IMR-90 (cell line): Measurements from ENCODE around the gene KRTAP9-3. TPM values are rescaled to one million over a fixed set of nuclear protein-coding genes. Genes with fewer than 3 reads are reported as not detected.

ENCODE experiments used
- ATAC-seq: fragments of 200-7000 bp; cut with Tn5 transposase; 2 replicates; pipeline ENCODE4 v1.9.1; 2020; ENCODE audit warnings: low read depth, mild to moderate bottlenecking, moderate library complexity
- BruUV-seq: library from RNA; stranded (reverse); fragments of 400-500 nt; replicated peaks from 2 replicates; lab custom pipeline; 2021; lab: Mats Ljungman, UMichigan
- CTCF ChIA-PET: fragments of 300-600 bp; formaldehyde crosslinking; extraction: SDS; loops from one replicate; lab custom pipeline; 2021; ENCODE audit warnings: antibody characterized with exemption; lab: Yijun Ruan, JAX
- POLR2A ChIA-PET: fragments of 300-600 bp; sonication (Branson Sonifier 250); formaldehyde crosslinking; loops from one replicate; lab custom pipeline; 2022; ENCODE audit warnings: antibody characterized with exemption; ENCODE audit not compliant: unreplicated experiment; lab: Charles Lee
- DNase-seq: peaks from one replicate; pipeline ENCODE4 v3.0.0; 2013
- H2AFZ ChIP-seq: replicated peaks from 2 replicates; pipeline ENCODE3; 2013; ENCODE audit warnings: low read length, mild to moderate bottlenecking; ENCODE audit not compliant: poor library complexity
- H2AK5ac ChIP-seq: 2 replicates; pipeline ENCODE4 v1.6.1; 2013; ENCODE audit warnings: low read depth, low read length, inconsistent platforms
- H2AK9ac ChIP-seq: replicated peaks from 2 replicates; pipeline ENCODE3; 2013; ENCODE audit warnings: mild to moderate bottlenecking, low read depth, low read length, moderate library complexity; ENCODE audit not compliant: poor library complexity
- H2BK120ac ChIP-seq: 2 replicates; pipeline ENCODE4 v1.6.1; 2013; ENCODE audit warnings: low read depth, low read length, inconsistent platforms
- H2BK15ac ChIP-seq: 3 replicates; pipeline ENCODE4 v1.6.1; 2013; ENCODE audit warnings: low read depth, low read length, inconsistent platforms
- H2BK20ac ChIP-seq: 2 replicates; pipeline ENCODE4 v1.6.1; 2013; ENCODE audit warnings: low read depth, mild to moderate bottlenecking, inconsistent platforms, low read length, moderate library complexity
- H2BK5ac ChIP-seq: 2 replicates; pipeline ENCODE4 v1.6.1; 2013; ENCODE audit warnings: mild to moderate bottlenecking, low read depth, low read length, inconsistent platforms; ENCODE audit not compliant: poor library complexity, severe bottlenecking
- H3K14ac ChIP-seq: replicated peaks from 2 replicates; pipeline ENCODE4 v1.6.1; 2013; ENCODE audit warnings: low read depth, low read length, inconsistent platforms
- H3K18ac ChIP-seq: 2 replicates; pipeline ENCODE4 v1.6.1; 2013; ENCODE audit warnings: low read depth, low read length, control low read depth
- H3K23ac ChIP-seq: 2 replicates; pipeline ENCODE4 v1.6.1; 2013; ENCODE audit warnings: low read depth, low read length, inconsistent platforms
- H3K27ac ChIP-seq: 2 replicates; pipeline ENCODE4 v1.5.1; 2013; ENCODE audit warnings: mild to moderate bottlenecking, control low read depth, low read length; ENCODE audit not compliant: insufficient read depth
- H3K27me3 ChIP-seq: 2 replicates; pipeline ENCODE4 v1.6.1; 2013; ENCODE audit warnings: low read length; ENCODE audit not compliant: control insufficient read depth, insufficient read depth
- H3K36me3 ChIP-seq: 2 replicates; pipeline ENCODE4 v1.6.1; 2013; ENCODE audit warnings: low read length, mixed read lengths; ENCODE audit not compliant: control insufficient read depth, insufficient read depth
- H3K4ac ChIP-seq: 2 replicates; pipeline ENCODE4 v1.6.1; 2013; ENCODE audit warnings: low read depth, low read length, inconsistent platforms
- H3K4me1 ChIP-seq: 2 replicates; pipeline ENCODE4 v1.6.1; 2013; ENCODE audit warnings: low read length, mixed read lengths; ENCODE audit not compliant: control insufficient read depth, insufficient read depth
- H3K4me2 ChIP-seq: 2 replicates; pipeline ENCODE4 v1.6.1; 2013; ENCODE audit warnings: low read depth, mild to moderate bottlenecking, control low read depth, low read length, moderate library complexity
- H3K4me3 ChIP-seq: 2 replicates; pipeline ENCODE4 v1.5.1; 2013; ENCODE audit warnings: low read depth, mild to moderate bottlenecking, control low read depth, low read length, moderate library complexity; ENCODE audit not compliant: insufficient read depth
- H3K56ac ChIP-seq: 2 replicates; pipeline ENCODE4 v1.6.1; 2013; ENCODE audit warnings: low read length, inconsistent platforms; ENCODE audit not compliant: insufficient read depth; ENCODE audit errors: extremely low read depth
- H3K79me1 ChIP-seq, 2 experiments: 2 replicates each; pipeline ENCODE4 v1.6.1; 2013; ENCODE audit warnings: low read length in 2 of 2, inconsistent platforms in 1 of 2, low read depth in 1 of 2
- H3K9ac ChIP-seq: 2 replicates; pipeline ENCODE4 v1.6.1; 2013; ENCODE audit warnings: low read depth, low read length, control low read depth
- H3K9me1 ChIP-seq: 2 replicates; pipeline ENCODE4 v1.6.1; 2013; ENCODE audit warnings: low read length, inconsistent platforms; ENCODE audit not compliant: insufficient read depth
- H3K9me3 ChIP-seq: 2 replicates; pipeline ENCODE4 v1.6.1; 2013; ENCODE audit warnings: low read length; ENCODE audit not compliant: control insufficient read depth, insufficient read depth
- H4K20me1 ChIP-seq: 2 replicates; pipeline ENCODE4 v1.6.1; 2013; ENCODE audit warnings: low read length, inconsistent platforms; ENCODE audit not compliant: insufficient read depth
- H4K5ac ChIP-seq: 2 replicates; pipeline ENCODE4 v1.6.1; 2013; ENCODE audit warnings: mild to moderate bottlenecking, low read depth, low read length, control low read depth
- H4K8ac ChIP-seq, 2 experiments: 2 replicates each; pipeline ENCODE4 v1.6.1; 2013; ENCODE audit warnings: low read depth in 2 of 2, low read length in 2 of 2, control low read depth in 1 of 2, inconsistent platforms in 1 of 2
- H4K91ac ChIP-seq: 2 replicates; pipeline ENCODE4 v1.6.1; 2013; ENCODE audit warnings: low read depth, low read length, inconsistent platforms; ENCODE audit not compliant: insufficient read depth
- BHLHE40 ChIP-seq: fragments of 150-350 bp; IDR thresholded peaks from 2 replicates; pipeline ENCODE4 v1.6.1; 2016; ENCODE audit warnings: mild to moderate bottlenecking, low read depth, low read length
- CHD1 ChIP-seq: IDR thresholded peaks from 2 replicates; pipeline ENCODE4 v1.6.1; 2012; ENCODE audit warnings: low read depth, low read length, improper control_type of control experiment
- FOS ChIP-seq: fragments of 150-350 bp; IDR thresholded peaks from 2 replicates; pipeline ENCODE4 v1.6.1; 2016; ENCODE audit warnings: low read depth, low read length
- MAFK ChIP-seq: IDR thresholded peaks from 2 replicates; pipeline ENCODE4 v1.6.1; 2012; ENCODE audit warnings: low read depth, low read length, improper control_type of control experiment
- MAZ ChIP-seq: IDR thresholded peaks from 2 replicates; pipeline ENCODE4 v1.6.1; 2012; ENCODE audit warnings: low read depth, mild to moderate bottlenecking, low read length, improper control_type of control experiment, moderate library complexity, borderline replicate concordance
- NFE2L2 ChIP-seq: fragments of 150-350 bp; IDR thresholded peaks from 2 replicates; pipeline ENCODE4 v1.6.1; 2016; ENCODE audit warnings: low read depth, mild to moderate bottlenecking, low read length
- POLR2A ChIP-seq: IDR thresholded peaks from 2 replicates; pipeline ENCODE4 v1.6.1; 2012; ENCODE audit warnings: mild to moderate bottlenecking, low read depth, low read length
- RCOR1 ChIP-seq: IDR thresholded peaks from 2 replicates; pipeline ENCODE4 v1.6.1; 2012; ENCODE audit warnings: mild to moderate bottlenecking, low read length, improper control_type of control experiment; ENCODE audit not compliant: insufficient replicate concordance
- USF2 ChIP-seq: fragments of 150-350 bp; IDR thresholded peaks from 2 replicates; pipeline ENCODE4 v1.6.1; 2017; ENCODE audit warnings: mild to moderate bottlenecking, antibody characterized with exemption, low read length, low read depth
- WGBS, 2 experiments: methylation state at CpG; one replicate each; pipeline versions ENCODE4 v1.1.5 to v1.1.7; 2013; ENCODE audit warnings: missing lambda C conversion rate in 2 of 2; ENCODE audit not compliant: insufficient read length in 1 of 2; ENCODE audit errors: extremely low coverage in 2 of 2; 5-methylcytosine and 5-hydroxymethylcytosine counted together
- dilution Hi-C: fragments of 300-500 bp; cut with HindIII; formaldehyde crosslinking; loops from one replicate; pipeline ENCODE4 v1.14.3; 2018; ENCODE audit warnings: low sequenced_read_pairs; ENCODE audit not compliant: unreplicated experiment
- in situ Hi-C: fragments of 300-500 bp; cut with MboI; formaldehyde crosslinking; loops from 3 replicates; pipeline ENCODE4 v1.14.3; 2019; ENCODE audit warnings: low sequenced_read_pairs, inconsistent platforms, mixed read lengths
- intact Hi-C: fragments of 100-400 bp; cut with micrococcal nuclease; formaldehyde crosslinking; loops from 2 replicates; pipeline ENCODE4 v1.10.0; 2022
- polyA plus RNA-seq, 3 experiments: library from polyadenylated mRNA; depleted of rRNA; stranded (reverse); fragments of >200 nt; gene quantifications; 2 replicates each; pipeline ENCODE4 v1.2.3, GENCODE V29; 2012; ENCODE audit warnings: low replicate concordance in 1 of 3
- total RNA-seq: library from RNA; depleted of rRNA; stranded (reverse); fragments of >200 nt; gene quantifications from 2 replicates; pipeline ENCODE4 v1.2.3, GENCODE V29; 2012
- TF ChIP-seq, protein P1 (sequence below): conservative IDR thresholded peaks from 2 replicates; pipeline ENCODE4 v1.5.1; 2012; ENCODE audit warnings: mild to moderate bottlenecking, low read depth, low read length, improper control_type of control experiment
- TF ChIP-seq, protein P2 (sequence below): fragments of 150-350 bp; IDR thresholded peaks from 2 replicates; pipeline ENCODE4 v1.6.1; 2016; ENCODE audit warnings: low read depth, mild to moderate bottlenecking, low read length, moderate library complexity, borderline replicate concordance

Gene KRTAP9-3
- total and polyA plus RNA-seq, 2 of the 4 experiments (the other 2 are of a cell fraction): not detected

DNA sequence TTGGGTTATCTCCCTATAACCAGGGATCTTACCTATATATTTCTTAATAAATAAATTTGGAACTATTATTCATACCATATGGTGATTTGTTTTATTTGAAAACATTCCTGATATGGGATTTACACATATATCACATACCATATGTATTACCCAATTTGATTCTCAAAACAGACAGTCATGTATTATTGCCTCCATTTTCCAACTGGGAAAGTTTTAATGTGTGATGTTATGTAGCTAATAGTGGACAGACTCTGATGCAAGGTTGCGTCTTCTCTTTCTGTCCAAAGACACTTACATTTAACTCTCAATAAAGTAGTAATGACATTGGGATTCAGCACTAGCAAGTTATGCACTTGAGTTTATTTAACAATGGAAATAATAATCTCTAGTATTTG, 24.0 kb downstream of the KRTAP9-3 start:
- Histone ChIP-seq H3K23ac (no peak overlapping the region), H3K79me1 (no peaks in the 10 kb centered on the region), H2BK20ac (no peak overlapping the region), H3K27ac (no peak overlapping the region), H4K20me1 (no peaks in the 10 kb centered on the region), H2BK15ac (no peak overlapping the region), H2AK9ac (no peak overlapping the region), H2BK120ac (no peak overlapping the region), H4K8ac (no peak overlapping the region), H3K36me3 (no peaks in the 10 kb centered on the region), H2AK5ac (no peak overlapping the region), H3K4me2 (no peak overlapping the region), H3K4me1 (no peaks in the 10 kb centered on the region), H2AFZ (no peak overlapping the region), H4K5ac (no peak overlapping the region), H3K56ac (no peak overlapping the region), H3K27me3 (peaks cover 19% of the 10 kb centered on the region), H3K9ac (no peak overlapping the region), H3K14ac (no peak overlapping the region), H3K9me3 (no peaks in the 10 kb centered on the region), H2BK5ac (no peak overlapping the region), H3K4ac (no peak overlapping the region), H3K9me1 (no peaks in the 10 kb centered on the region), H3K4me3 (no peak overlapping the region), H4K91ac (no peak overlapping the region), H3K18ac (no peak overlapping the region)
- dilution Hi-C loops: no loop called here
- ChIA-PET POLR2A (no interaction called here), CTCF (no interaction called here)
- ATAC-seq (no peak), DNase-seq (no peak)
- TF ChIP-seq CHD1 (no peak), FOS (no peak), NFE2L2 (no peak), BHLHE40 (no peak), POLR2A (no peak), MAFK (no peak), MAZ (no peak), RCOR1 (no peak), USF2 (no peak)
- TF ChIP-seq, protein P1, sequence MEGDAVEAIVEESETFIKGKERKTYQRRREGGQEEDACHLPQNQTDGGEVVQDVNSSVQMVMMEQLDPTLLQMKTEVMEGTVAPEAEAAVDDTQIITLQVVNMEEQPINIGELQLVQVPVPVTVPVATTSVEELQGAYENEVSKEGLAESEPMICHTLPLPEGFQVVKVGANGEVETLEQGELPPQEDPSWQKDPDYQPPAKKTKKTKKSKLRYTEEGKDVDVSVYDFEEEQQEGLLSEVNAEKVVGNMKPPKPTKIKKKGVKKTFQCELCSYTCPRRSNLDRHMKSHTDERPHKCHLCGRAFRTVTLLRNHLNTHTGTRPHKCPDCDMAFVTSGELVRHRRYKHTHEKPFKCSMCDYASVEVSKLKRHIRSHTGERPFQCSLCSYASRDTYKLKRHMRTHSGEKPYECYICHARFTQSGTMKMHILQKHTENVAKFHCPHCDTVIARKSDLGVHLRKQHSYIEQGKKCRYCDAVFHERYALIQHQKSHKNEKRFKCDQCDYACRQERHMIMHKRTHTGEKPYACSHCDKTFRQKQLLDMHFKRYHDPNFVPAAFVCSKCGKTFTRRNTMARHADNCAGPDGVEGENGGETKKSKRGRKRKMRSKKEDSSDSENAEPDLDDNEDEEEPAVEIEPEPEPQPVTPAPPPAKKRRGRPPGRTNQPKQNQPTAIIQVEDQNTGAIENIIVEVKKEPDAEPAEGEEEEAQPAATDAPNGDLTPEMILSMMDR: no peak
- TF ChIP-seq, protein P2, sequence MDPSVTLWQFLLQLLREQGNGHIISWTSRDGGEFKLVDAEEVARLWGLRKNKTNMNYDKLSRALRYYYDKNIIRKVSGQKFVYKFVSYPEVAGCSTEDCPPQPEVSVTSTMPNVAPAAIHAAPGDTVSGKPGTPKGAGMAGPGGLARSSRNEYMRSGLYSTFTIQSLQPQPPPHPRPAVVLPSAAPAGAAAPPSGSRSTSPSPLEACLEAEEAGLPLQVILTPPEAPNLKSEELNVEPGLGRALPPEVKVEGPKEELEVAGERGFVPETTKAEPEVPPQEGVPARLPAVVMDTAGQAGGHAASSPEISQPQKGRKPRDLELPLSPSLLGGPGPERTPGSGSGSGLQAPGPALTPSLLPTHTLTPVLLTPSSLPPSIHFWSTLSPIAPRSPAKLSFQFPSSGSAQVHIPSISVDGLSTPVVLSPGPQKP: no peak
- WGBS, 2 experiments: no CpG with 5 or more reads among the region's 1 CpG
- intact Hi-C loops: no loop called here
- BruUV-seq: no TSS peak
- in situ Hi-C loops: no loop called here
